ENCODE data around the gene NRARP. TPM values are rescaled to one million over a fixed set of nuclear protein-coding genes. Genes with fewer than 3 reads are reported as not detected.

NRARP gene
- total RNA-seq, 1 experiment from 2014 or later: 51.5 TPM

GRCh38 chr9:137311986-137312851 is 10.1 kb upstream of the NRARP start:
- Mint-ChIP-seq H3K4me3 (no peak overlapping the region), H3K27ac (no peak overlapping the region), H3K9me3 (no peaks in the 10 kb centered on the region), H3K4me1 (peaks cover 10% of the 10 kb centered on the region), H3K27me3 (ENCODE audit: low read depth) (no peaks in the 10 kb centered on the region), H3K36me3 (no peaks in the 10 kb centered on the region)
- CTCF ChIA-PET: interaction anchor here (0.9 to 2.9 kb wide), 4 partner anchors 9 to 111 kb away, joined by 3 to 15 read pairs (median 6); partner anchors contain the start of genes EXD3, NOXA1 and NRARP
- TF ChIP-seq FOXK1 (CRISPR knock-in tag; IDR thresholded peaks at IDR 0.05) (no peak), MLX (CRISPR knock-in tag; IDR thresholded peaks at IDR 0.05) (no peak), NR1H2 (CRISPR knock-in tag; IDR thresholded peaks at IDR 0.05) (no peak)
- ATAC-seq (no peak), DNase-seq (ENCODE audit: low spot score) (no peak)
- POLR2A ChIA-PET: no interaction called here

GRCh38 chr9:137311171-137311985 is 9.3 kb upstream of the NRARP start:
- Mint-ChIP-seq H3K4me3 (no peak overlapping the region), H3K9me3 (no peaks in the 10 kb centered on the region), H3K27ac (peak overlapping the region; percentile 32; the same call in 1 of the 2 replicates), H3K27me3 (ENCODE audit: low read depth) (no peaks in the 10 kb centered on the region), H3K36me3 (no peaks in the 10 kb centered on the region), H3K4me1 (peaks cover 9% of the 10 kb centered on the region)
- CTCF ChIA-PET: interaction anchor here (2.2 kb wide), 1 partner anchor 9 kb away, joined by 9 read pairs; the partner anchor contains the start of gene NRARP
- POLR2A ChIA-PET: interaction anchor here (1.1 kb wide), 1 partner anchor 9 kb away, joined by 3 read pairs; the partner anchor contains the start of gene NRARP
- no peak for TF ChIP-seq MYBL2 (CRISPR knock-in tag; IDR thresholded peaks at IDR 0.05)
- TF ChIP-seq HMGA2 (CRISPR knock-in tag; IDR thresholded peaks at IDR 0.05): no peak
- TF ChIP-seq FOXP1 (CRISPR knock-in tag; IDR thresholded peaks at IDR 0.05; ENCODE audit: borderline replicate concordance): 0 out of 2 replicates have a peak, but pooled peaks have one; percentile 14
- no peak for TF ChIP-seq ZNF512 (CRISPR knock-in tag; IDR thresholded peaks at IDR 0.05; ENCODE audit: borderline replicate concordance)
- no peak for TF ChIP-seq ERG (CRISPR knock-in tag; IDR thresholded peaks at IDR 0.05)
- TF ChIP-seq RELA (CRISPR knock-in tag; IDR thresholded peaks at IDR 0.05; ENCODE audit: borderline replicate concordance): no peak
- no peak for TF ChIP-seq IRF2 (CRISPR knock-in tag; IDR thresholded peaks at IDR 0.05; ENCODE audit: borderline replicate concordance, low read depth)
- ATAC-seq (no peak), DNase-seq (ENCODE audit: low spot score) (no peak)

GRCh38 chr9:137310189-137311052 is 8.3 kb upstream of the NRARP start:
- DNase-seq (ENCODE audit: low spot score) (no peak), ATAC-seq (no peak)
- CTCF ChIA-PET: interaction anchor here (2.2 kb wide), 1 partner anchor 8 kb away, joined by 9 read pairs; the partner anchor contains the start of gene NRARP
- Mint-ChIP-seq H3K27me3 (ENCODE audit: low read depth) (no peaks in the 10 kb centered on the region), H3K4me1 (peaks cover 12% of the 10 kb centered on the region), H3K9me3 (no peaks in the 10 kb centered on the region), H3K36me3 (no peaks in the 10 kb centered on the region), H3K4me3 (no peak overlapping the region), H3K27ac (no peak overlapping the region)
- POLR2A ChIA-PET: interaction anchor here (1.1 kb wide), 1 partner anchor 8 kb away, joined by 3 read pairs; the partner anchor contains the start of gene NRARP
- no peak for TF ChIP-seq JAZF1 (CRISPR knock-in tag; IDR thresholded peaks at IDR 0.05)
- 0 out of 2 replicates have a peak, but pooled peaks have one; percentile 44 for TF ChIP-seq USF2 (CRISPR knock-in tag; IDR thresholded peaks at IDR 0.05)

Data from WTC11 (cell line).